Pulmonary artery endothelial cell (primary cell): ENCODE results near the gene ABI3BP. TPM values are rescaled to one million over a fixed set of nuclear protein-coding genes. Genes with fewer than 3 reads are reported as not detected.
A peak's percentile ranks its signal among the peaks of the same experiment; 100 is the strongest.
"Not testable (repeated sequence)": the region's sequence is repeated elsewhere in the genome, so short reads cannot be mapped to it uniquely, and the experiment has no call there.

ENCODE experiments used
- DNase-seq: peaks from one replicate; pipeline ENCODE4 v3.0.0-alpha.2; 2011; ENCODE audit warnings: low read depth, low spot score
- total RNA-seq: library from RNA; depleted of rRNA; stranded (reverse); fragments of >200 nt; gene quantifications from 2 replicates; pipeline ENCODE4 v1.2.3, GENCODE V29; 2014

Gene ABI3BP
- 9.3 and 14.5 TPM in 2 replicates for total RNA-seq

- peak; percentile 68 for DNase-seq
Observed at GRCh38 chr3:100993309-100993708, at the start of gene ABI3BP. ABI3BP (minus strand) TSS chr3:100993421; CDS start chr3:100993384, 37 bp downstream.

- DNase-seq, result no peak
Observed at GRCh38 chr3:101039285-101039684, 46.1 kb upstream of the ABI3BP start.

- no peak for DNase-seq
Observed at GRCh38 chr3:101038880-101039279, 45.7 kb upstream of the ABI3BP start.

DNA sequence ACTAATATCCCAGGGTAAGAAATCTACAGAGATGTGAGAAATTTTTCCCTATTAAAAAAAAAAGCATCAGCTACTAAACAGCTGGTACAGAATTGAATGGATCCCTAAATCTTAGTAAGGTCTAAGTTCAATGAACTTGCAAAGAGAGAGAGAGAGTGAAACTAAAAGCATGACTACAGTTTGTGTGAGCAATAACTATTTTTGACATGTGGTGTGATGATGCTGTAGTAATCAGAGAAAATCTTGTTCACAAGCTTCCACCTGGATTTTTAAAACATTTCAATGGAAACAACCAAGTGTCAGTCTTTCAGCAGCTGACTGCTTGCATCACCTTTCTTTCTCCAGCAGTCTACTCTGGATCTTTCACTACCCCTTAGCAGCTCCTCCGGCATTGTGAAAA, 45.2 kb upstream of the ABI3BP start:
- DNase-seq, result no peak

GRCh38 chr3:101037613-101038012, 44.4 kb upstream of the ABI3BP start:
- no peak for DNase-seq

DNA sequence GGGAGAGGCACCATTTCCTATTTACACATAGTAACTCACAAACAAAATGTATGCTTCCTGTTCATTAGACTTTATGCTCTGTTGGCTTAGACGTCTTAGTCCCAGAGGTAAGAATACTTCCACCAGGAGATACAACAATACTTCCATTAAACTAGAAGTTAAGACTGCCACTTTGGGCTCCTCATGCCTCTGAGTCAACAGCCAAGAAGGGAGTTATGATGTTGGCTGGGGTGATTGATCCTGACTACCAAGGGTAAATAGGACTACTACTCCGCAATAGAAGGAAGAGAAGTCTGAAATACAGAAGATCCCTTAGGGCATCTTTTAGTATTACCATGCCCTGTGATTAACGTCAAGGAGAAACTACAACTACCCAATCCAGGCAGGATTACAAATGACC, 43.5 kb upstream of the ABI3BP start:
- DNase-seq, result no peak

DNA sequence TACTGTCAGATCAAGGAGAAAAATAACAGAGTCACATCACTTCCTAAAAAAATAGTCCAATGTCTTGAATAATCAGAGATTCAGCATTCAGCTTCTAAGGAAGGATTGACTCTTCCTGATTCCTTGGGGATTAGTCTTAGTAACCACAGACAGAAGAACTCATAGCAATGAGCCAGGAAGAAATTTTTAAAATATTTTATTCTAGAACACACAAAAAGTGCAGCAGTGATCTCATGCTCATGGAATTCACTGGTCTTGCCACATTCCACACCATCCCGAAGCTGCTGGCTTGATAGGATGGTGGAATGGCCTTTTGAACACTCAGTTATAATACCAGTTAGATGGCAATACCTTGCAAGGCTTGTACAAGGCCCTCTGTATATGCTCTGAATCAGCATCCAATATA, 43.0 kb upstream of the ABI3BP start:
- DNase-seq, result peak; percentile 81

DNA sequence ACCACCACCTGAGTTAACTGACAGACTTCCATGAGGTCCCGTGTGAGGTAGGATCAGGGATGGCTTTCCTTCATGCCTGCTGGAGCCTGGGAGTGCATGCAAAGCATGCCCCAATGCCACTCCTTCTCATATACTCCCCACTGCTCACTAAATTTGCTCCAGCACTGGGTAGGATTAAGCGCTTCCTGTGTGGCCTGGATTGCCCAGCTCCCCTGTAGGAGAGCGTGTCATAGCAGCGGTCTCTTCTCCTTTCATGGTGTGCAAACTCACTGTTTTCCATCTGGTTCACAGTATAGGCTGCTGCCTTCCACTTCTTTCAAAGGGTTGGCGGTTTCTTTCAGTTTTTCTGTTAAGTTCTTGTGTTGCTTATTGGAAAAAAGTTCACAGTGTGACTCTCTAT, 34.1 kb upstream of the ABI3BP start:
- no peak for DNase-seq

GRCh38 chr3:101026881-101027280, 33.7 kb upstream of the ABI3BP start:
- DNase-seq, result no peak

DNA sequence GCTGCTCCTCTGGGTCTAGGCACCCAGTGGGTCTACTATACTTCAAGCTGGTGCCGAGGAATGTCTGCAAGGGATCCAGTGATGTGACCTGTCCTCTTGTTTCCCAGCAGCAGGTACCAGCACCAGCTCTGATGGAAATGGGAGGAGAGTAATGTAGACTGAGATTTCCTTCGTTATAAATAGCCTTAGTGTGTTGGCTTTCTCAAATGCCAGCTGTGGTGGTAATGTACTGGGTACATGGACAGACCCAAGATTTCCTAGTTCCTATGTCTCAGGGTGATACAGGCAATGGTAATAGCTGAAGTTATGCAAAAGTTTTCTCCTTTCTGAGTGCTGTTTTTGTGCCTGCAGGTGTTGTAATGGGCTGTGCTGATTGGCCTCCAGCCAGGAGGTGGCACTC, 33.0 kb upstream of the ABI3BP start:
- no peak for DNase-seq

DNA sequence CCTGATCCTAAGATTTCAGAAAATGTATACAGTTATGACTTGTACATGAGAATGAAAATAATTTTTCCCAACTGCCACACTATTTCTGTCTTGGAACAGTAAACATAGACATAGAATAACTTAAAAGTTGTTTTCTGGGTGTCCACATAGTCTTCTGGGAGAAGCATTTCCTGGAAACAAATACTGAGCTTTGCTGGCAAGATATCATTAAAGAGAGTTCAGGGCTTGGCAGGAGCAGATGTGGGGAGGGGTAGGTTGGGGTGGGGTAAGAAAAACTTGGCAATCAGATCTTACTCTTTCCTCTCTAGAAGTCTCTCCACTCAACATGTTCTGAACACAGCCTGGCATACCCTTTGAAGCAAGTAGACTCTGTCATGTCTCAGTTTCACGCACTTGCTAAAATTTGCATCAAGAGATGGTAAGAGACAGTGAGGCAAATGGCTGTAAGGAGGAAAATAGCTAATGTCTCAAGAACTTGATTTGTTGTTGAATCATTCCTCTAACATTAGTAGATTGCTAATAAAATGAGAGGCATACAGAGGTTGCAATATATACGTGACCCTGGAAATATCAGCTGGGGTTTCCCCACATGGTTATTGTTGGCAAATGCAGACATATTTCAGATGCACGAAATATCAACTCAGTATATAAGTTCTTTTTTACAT, 27.3 kb upstream of the ABI3BP start:
- no peak for DNase-seq

- DNase-seq, result no peak
Observed at GRCh38 chr3:101017017-101017416, 23.8 kb upstream of the ABI3BP start.

GRCh38 chr3:101012312-101012711, 19.1 kb upstream of the ABI3BP start:
- not testable (repeated sequence) for DNase-seq

- no peak for DNase-seq
Observed at GRCh38 chr3:101011136-101011535, 17.9 kb upstream of the ABI3BP start.

GRCh38 chr3:101010296-101010695, 17.1 kb upstream of the ABI3BP start:
- no peak for DNase-seq

- DNase-seq, result no peak
Observed at GRCh38 chr3:101009386-101009785, 16.2 kb upstream of the ABI3BP start.

- DNase-seq, result no peak
Observed at GRCh38 chr3:100999160-100999559, 5.9 kb upstream of the ABI3BP start.

DNA sequence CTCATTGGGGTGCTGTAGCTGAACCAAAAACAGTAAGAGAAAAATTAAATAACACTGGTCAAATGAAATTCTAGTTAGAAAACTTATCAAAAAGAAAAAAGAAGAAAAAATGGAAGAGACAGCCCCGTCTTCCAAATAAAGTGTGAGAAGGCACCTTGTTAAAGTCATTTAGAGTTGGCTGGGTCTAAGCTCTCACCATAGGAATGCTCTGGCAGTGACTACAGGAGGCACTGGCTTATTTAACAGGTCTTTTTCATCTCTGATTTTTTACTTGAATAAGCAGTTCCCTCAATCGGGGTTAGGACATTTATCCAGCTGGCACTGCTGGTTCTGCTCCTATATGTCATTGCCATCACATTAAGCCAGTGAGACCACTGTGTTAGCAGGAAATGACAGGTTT, 1.6 kb upstream of the ABI3BP start:
- no peak for DNase-seq

DNA sequence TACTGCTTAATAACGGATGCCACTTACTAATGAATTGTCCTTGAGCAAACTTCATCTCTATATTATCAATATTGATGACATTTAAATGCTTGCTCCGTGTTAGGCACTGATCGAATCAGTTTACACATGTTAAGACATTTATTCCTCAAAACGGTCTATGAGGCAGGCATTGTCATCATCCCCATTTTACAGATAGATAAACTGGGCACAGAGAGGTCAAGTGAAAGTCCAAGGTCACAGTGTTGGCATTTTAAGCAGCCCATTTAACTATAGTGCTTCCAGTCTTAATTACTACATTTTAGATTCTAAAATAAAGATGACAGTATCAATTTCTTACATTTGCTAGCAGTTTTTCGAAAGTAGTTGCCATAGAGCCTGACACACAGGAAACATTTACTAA, 966 bp upstream of the ABI3BP start:
- DNase-seq, result no peak

GRCh38 chr3:100992231-100993012, 799 bp downstream of the ABI3BP start:
- DNase-seq, result peak; percentile 22

DNA sequence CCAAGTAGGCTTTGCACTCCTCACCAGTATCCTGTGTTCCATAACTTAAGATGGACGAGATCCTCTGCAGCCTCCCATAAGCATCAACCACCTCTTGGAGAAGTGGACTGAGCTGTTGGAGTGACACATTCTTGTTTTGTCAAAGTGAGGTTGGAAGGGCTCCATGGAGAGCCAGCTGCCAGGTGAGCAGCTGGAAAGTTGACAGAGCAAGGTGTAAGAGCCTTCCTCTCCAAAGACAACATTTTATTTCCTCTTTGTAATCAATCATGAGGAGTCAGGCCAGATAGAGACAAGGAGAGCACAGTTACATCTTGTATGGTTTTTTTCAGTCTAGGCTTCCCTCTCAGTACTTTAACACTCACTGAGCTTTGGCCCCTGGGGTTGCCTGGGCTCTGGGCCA, 5.1 kb downstream of the ABI3BP start:
- no peak for DNase-seq

- no peak for DNase-seq
Observed at GRCh38 chr3:100984308-100984707, 8.9 kb downstream of the ABI3BP start.

- DNase-seq, result peak; percentile 8
Observed at GRCh38 chr3:100982710-100983109, 10.5 kb downstream of the ABI3BP start.
